CD14-positive monocyte (primary cell): Measurements from ENCODE around the gene SPG11. TPM values are rescaled to one million over a fixed set of nuclear protein-coding genes. Genes with fewer than 3 reads are reported as not detected.

Source experiments
- DNase-seq, 3 donors: peaks; one replicate each; pipeline ENCODE4 v3.0.0-alpha.2; 2011 to 2022
- H2AFZ ChIP-seq: 2 replicates; pipeline ENCODE4 v1.6.0; 2012; ENCODE audit warnings: mild to moderate bottlenecking, low read depth, low read length, inconsistent platforms; ENCODE audit not compliant: insufficient read depth, poor library complexity, severe bottlenecking
- H3K27ac ChIP-seq, 2 donors: 1 replicate in 1 of 2; 2 replicates in 1 of 2; pipeline ENCODE4 v1.5.1; 2012 to 2013; ENCODE audit warnings: low read length in 2 of 2, control low read depth in 1 of 2, inconsistent platforms in 1 of 2, low read depth in 1 of 2, mild to moderate bottlenecking in 1 of 2
- H3K27me3 ChIP-seq, 2 donors: one replicate each; pipeline versions ENCODE4 v1.6.0 to v1.6.1; 2011 to 2013; ENCODE audit warnings: low read length in 2 of 2; ENCODE audit not compliant: control insufficient read depth in 2 of 2, insufficient read depth in 2 of 2
- H3K36me3 ChIP-seq, 2 donors: replicated peaks in 1 of 2; 1 replicate in 1 of 2; 2 replicates in 1 of 2; pipeline versions ENCODE4 v1.5.1 to v1.6.1; 2012 to 2013; ENCODE audit warnings: low read length in 2 of 2, control low read depth in 1 of 2, inconsistent platforms in 1 of 2, mild to moderate bottlenecking in 1 of 2; ENCODE audit not compliant: insufficient read depth in 2 of 2, control insufficient read depth in 1 of 2
- H3K4me1 ChIP-seq, 2 donors: 1 replicate in 1 of 2; 2 replicates in 1 of 2; pipeline versions ENCODE4 v1.5.1 to v1.6.1; 2012 to 2013; ENCODE audit warnings: low read length in 2 of 2, control low read depth in 1 of 2, inconsistent platforms in 1 of 2, mild to moderate bottlenecking in 1 of 2, moderate library complexity in 1 of 2; ENCODE audit not compliant: insufficient read depth in 2 of 2, control insufficient read depth in 1 of 2
- H3K4me2 ChIP-seq: replicated peaks from 2 replicates; pipeline ENCODE3; 2012; ENCODE audit warnings: low read length, moderate library complexity, mild to moderate bottlenecking; ENCODE audit not compliant: poor library complexity, severe bottlenecking; ENCODE audit errors: extremely low read depth
- H3K4me3 ChIP-seq, 3 experiments: fragments of 200-600 bp in 1 of 3; sonication (generic) in 1 of 3; replicated peaks in 1 of 3; 1 replicate in 2 of 3; 2 replicates in 1 of 3; pipeline ENCODE4 v1.5.1; 2011 to 2013; ENCODE audit warnings: low read length in 3 of 3, mild to moderate bottlenecking in 3 of 3, control low read depth in 2 of 3, low read depth in 2 of 3, inconsistent platforms in 1 of 3, moderate library complexity in 1 of 3
- H3K79me2 ChIP-seq: 2 replicates; pipeline ENCODE4 v1.6.0; 2012; ENCODE audit warnings: mild to moderate bottlenecking, control low read depth, inconsistent platforms, low read length, moderate library complexity; ENCODE audit not compliant: insufficient read depth
- H3K9ac ChIP-seq: 2 replicates; pipeline ENCODE4 v1.6.0; 2017; ENCODE audit warnings: low read length, mild to moderate bottlenecking; ENCODE audit not compliant: insufficient read depth, poor library complexity, severe bottlenecking
- H3K9me3 ChIP-seq, 2 donors: replicated peaks in 1 of 2; 1 replicate in 1 of 2; 2 replicates in 1 of 2; pipeline versions ENCODE4 v1.5.1 to v1.6.1; 2012 to 2013; ENCODE audit warnings: low read length in 2 of 2, control low read depth in 1 of 2; ENCODE audit not compliant: control insufficient read depth in 1 of 2, insufficient read depth in 1 of 2
- H4K20me1 ChIP-seq: 2 replicates; pipeline ENCODE4 v1.6.0; 2012; ENCODE audit warnings: mild to moderate bottlenecking, low read length, control low read depth, moderate library complexity; ENCODE audit not compliant: insufficient read depth
- H3K27ac Mint-ChIP-seq, 7 donors: one replicate each; pipeline ENCODE4 v1.8.0; 2020; ENCODE audit warnings: mild to moderate bottlenecking in 7 of 7, mixed read lengths in 7 of 7, moderate library complexity in 6 of 7, inconsistent platforms in 2 of 7
- H3K27me3 Mint-ChIP-seq, 3 donors: one replicate each; pipeline ENCODE4 v1.8.0; 2021 to 2022; ENCODE audit warnings: low read depth in 3 of 3, mild to moderate bottlenecking in 3 of 3, mixed read lengths in 3 of 3, moderate library complexity in 3 of 3, inconsistent platforms in 1 of 3
- H3K36me3 Mint-ChIP-seq, 2 donors: one replicate each; pipeline ENCODE4 v1.8.0; 2020; ENCODE audit warnings: mixed read lengths in 2 of 2, inconsistent platforms in 1 of 2, mild to moderate bottlenecking in 1 of 2
- H3K4me1 Mint-ChIP-seq: one replicate; pipeline ENCODE4 v1.8.0; 2020; ENCODE audit warnings: mild to moderate bottlenecking, mixed read lengths
- H3K4me3 Mint-ChIP-seq, 2 donors: one replicate each; pipeline ENCODE4 v1.8.0; 2020; ENCODE audit warnings: mild to moderate bottlenecking in 2 of 2, mixed read lengths in 2 of 2, moderate library complexity in 1 of 2
- H3K9me3 Mint-ChIP-seq, 7 donors: one replicate each; pipeline ENCODE4 v1.8.0; 2020 to 2022; ENCODE audit warnings: mixed read lengths in 7 of 7, mild to moderate bottlenecking in 6 of 7, moderate library complexity in 6 of 7, inconsistent platforms in 2 of 7
- CTCF ChIP-seq: fragments of 200-600 bp; IDR thresholded peaks from one replicate; pipeline ENCODE4 v1.8.0; 2022; ENCODE audit warnings: antibody characterized with exemption, mild to moderate bottlenecking
- WGBS: methylation state at CpG from one replicate; pipeline ENCODE4 v1.1.5; 2013; ENCODE audit warnings: missing lambda C conversion rate; ENCODE audit not compliant: insufficient coverage; 5-methylcytosine and 5-hydroxymethylcytosine counted together
- intact Hi-C, 2 donors: fragments of 100-400 bp; cut with micrococcal nuclease; formaldehyde crosslinking; loops; one replicate each; pipeline versions ENCODE4 v1.15.0 to v1.15.1; 2023
- polyA plus RNA-seq, 3 donors: library from polyadenylated mRNA; depleted of rRNA in 1 of 3; unstranded in 2 of 3; stranded (reverse) in 1 of 3; fragments of 300-500 nt in 2 of 3; fragments of >200 nt in 1 of 3; fragmentation: Illumina TruSeq in 2 of 3; gene quantifications; 1 replicate in 2 of 3; 2 replicates in 1 of 3; pipeline ENCODE4 v1.2.3, GENCODE V29; 2012 to 2021

Gene SPG11
- polyA plus RNA-seq, 3 donors: 26.4 to 140 (median 50.4) TPM

DNA sequence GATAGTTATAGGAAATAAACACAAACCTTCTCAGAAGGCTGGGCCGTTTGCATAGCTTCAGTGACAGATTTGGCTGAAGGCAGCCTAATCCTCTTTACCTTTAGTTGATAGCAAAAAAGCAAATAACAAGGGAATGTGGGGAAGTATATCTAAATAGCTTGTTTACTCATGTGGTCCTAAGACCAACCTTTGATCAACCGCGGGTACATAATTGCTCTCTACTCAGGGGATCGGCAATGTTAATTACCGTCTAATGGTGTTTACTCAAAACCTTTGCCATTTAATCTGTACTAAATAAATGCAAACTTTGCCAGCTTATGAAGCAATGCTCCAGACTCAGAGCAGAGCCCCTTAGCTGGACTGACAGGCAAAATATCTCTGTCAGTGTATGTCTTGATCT, 74.9 kb downstream of the SPG11 start:
- Histone ChIP-seq H4K20me1 (peaks cover 34% of the 10 kb centered on the region), H3K79me2 (peaks cover 9% of the 10 kb centered on the region), H3K4me1 (no peaks in the 10 kb centered on the region), H3K9me3 (no peaks in the 10 kb centered on the region), H3K4me3 (no peak overlapping the region), H3K36me3 (peaks cover 94 to 99% of the 10 kb centered on the region in 2 donors), H3K27me3 (no peaks in the 10 kb centered on the region), H3K27ac (no peak overlapping the region), H3K4me2 (no peak overlapping the region), H2AFZ (no peak overlapping the region), H3K9ac (no peak overlapping the region)
- peaks cover 78 to 96% of the 10 kb centered on the region in 2 donors for H3K36me3 Mint-ChIP-seq
- WGBS: 94% methylated on average over 3 of the region's 5 CpGs
- intact Hi-C loops: no loop called here
- no peak for TF ChIP-seq CTCF
- no peak for DNase-seq
- H3K4me1 Mint-ChIP-seq: no peaks in the 10 kb centered on the region
- H3K9me3 Mint-ChIP-seq: no peaks in the 10 kb centered on the region
- H3K27me3 Mint-ChIP-seq: no peaks in the 10 kb centered on the region
- no peak overlapping the region for H3K27ac Mint-ChIP-seq
- H3K4me3 Mint-ChIP-seq: no peak overlapping the region

GRCh38 chr15:44585633-44586032, 77.8 kb downstream of the SPG11 start:
- peaks cover 34% of the 10 kb centered on the region for H3K79me2 ChIP-seq
- H2AFZ ChIP-seq: no peak overlapping the region
- H4K20me1 ChIP-seq: peaks cover 64% of the 10 kb centered on the region
- no peaks in the 10 kb centered on the region for H3K27me3 ChIP-seq
- H3K4me1 ChIP-seq: no peaks in the 10 kb centered on the region
- H3K36me3 Mint-ChIP-seq: peaks cover 79 to 95% of the 10 kb centered on the region in 2 donors
- H3K36me3 ChIP-seq: peaks cover 90 to 99% of the 10 kb centered on the region in 2 donors
- H3K27ac Mint-ChIP-seq: peak overlapping the region in 1 of 7 donors; percentile 5
- TF ChIP-seq CTCF: no peak
- no CpG with 5 or more reads among the region's 2 CpGs for WGBS
- H3K4me2 ChIP-seq: no peak overlapping the region
- no peak overlapping the region for H3K4me3 ChIP-seq
- H3K27me3 Mint-ChIP-seq: no peaks in the 10 kb centered on the region
- DNase-seq: no peak
- no peaks in the 10 kb centered on the region for H3K9me3 Mint-ChIP-seq
- intact Hi-C loops: no loop called here
- H3K4me3 Mint-ChIP-seq: no peak overlapping the region
- H3K9me3 ChIP-seq: no peaks in the 10 kb centered on the region
- H3K27ac ChIP-seq: no peak overlapping the region
- no peak overlapping the region for H3K9ac ChIP-seq
- no peaks in the 10 kb centered on the region for H3K4me1 Mint-ChIP-seq
